ENCODE measurements around the gene MLPH. TPM values are rescaled to one million over a fixed set of nuclear protein-coding genes. Genes with fewer than 3 reads are reported as not detected.

Gene MLPH
- total RNA-seq, 3 donors from 2014 or later = 15.5 to 242 (median 223) TPM

GRCh38 chr2:237569041-237569440, 82.0 kb downstream of the MLPH start:
- H3K4me1 ChIP-seq = peaks cover 3 to 7% of the 10 kb centered on the region in 2 donors
- no peak overlapping the region for H3K4me3 ChIP-seq
- no peaks in the 10 kb centered on the region for H3K9me3 ChIP-seq
- no peak overlapping the region for H3K27ac ChIP-seq
- no peak for DNase-seq (ENCODE audit: low spot score in 2 of 2)
- no peaks in the 10 kb centered on the region for H3K27me3 ChIP-seq
- no peaks in the 10 kb centered on the region for H3K36me3 ChIP-seq
- intact Hi-C loops (cut with DNase I; ENCODE audit: low total_unique reads) = no loop called here
- no peak for TF ChIP-seq POLR2AphosphoS5 (IDR thresholded peaks at IDR 0.05)
- TF ChIP-seq CTCF (IDR thresholded peaks at IDR 0.05) = no peak
- no peak for TF ChIP-seq POLR2A (IDR thresholded peaks at IDR 0.05)

GRCh38 chr2:237569896-237570295, 82.8 kb downstream of the MLPH start:
- no peaks in the 10 kb centered on the region for H3K9me3 ChIP-seq
- H3K27ac ChIP-seq = no peak overlapping the region
- no peaks in the 10 kb centered on the region for H3K27me3 ChIP-seq
- TF ChIP-seq POLR2A (IDR thresholded peaks at IDR 0.05) (no peak), CTCF (IDR thresholded peaks at IDR 0.05) (no peak), POLR2AphosphoS5 (IDR thresholded peaks at IDR 0.05) (no peak)
- H3K4me1 ChIP-seq = peaks cover 3 to 7% of the 10 kb centered on the region in 2 donors
- H3K36me3 ChIP-seq = no peaks in the 10 kb centered on the region
- DNase-seq (ENCODE audit: low spot score in 2 of 2) = no peak
- H3K4me3 ChIP-seq = no peak overlapping the region
- intact Hi-C loops (cut with DNase I; ENCODE audit: low total_unique reads) = no loop called here

DNA sequence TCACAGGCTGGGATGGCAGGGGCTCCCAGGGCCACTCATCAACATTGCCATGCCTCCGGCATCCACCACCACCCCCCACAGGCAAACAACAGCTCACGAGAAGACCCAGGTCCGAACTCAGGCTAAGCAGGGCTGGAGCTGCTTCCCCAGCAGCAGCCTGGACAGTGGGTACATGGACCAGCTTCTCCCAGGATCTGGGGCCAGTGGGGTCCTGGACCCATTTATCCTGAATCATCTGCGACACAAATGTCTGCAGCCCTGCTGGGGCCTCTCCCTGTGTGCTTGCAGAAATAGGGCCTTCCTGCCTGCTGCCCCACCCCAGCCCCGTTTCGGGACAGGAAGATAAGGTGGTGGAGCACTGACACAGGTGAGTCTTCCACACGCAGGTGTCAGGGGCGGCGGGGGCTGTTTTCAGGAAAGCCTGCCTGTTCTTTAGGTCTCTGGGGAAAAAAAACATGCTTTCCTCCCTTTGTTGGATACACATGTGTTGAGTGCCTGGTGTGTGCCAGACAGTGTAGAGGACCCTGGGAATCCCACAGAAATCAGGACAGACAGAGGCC, 83.8 kb downstream of the MLPH start:
- Histone ChIP-seq H3K27me3 (no peaks in the 10 kb centered on the region), H3K36me3 (no peaks in the 10 kb centered on the region), H3K27ac (no peak overlapping the region), H3K9me3 (no peaks in the 10 kb centered on the region), H3K4me1 (peaks cover 3 to 7% of the 10 kb centered on the region in 2 donors), H3K4me3 (no peak overlapping the region)
- TF ChIP-seq POLR2AphosphoS5 (IDR thresholded peaks at IDR 0.05) = no peak
- no peak for TF ChIP-seq CTCF (IDR thresholded peaks at IDR 0.05)
- no peak for TF ChIP-seq POLR2A (IDR thresholded peaks at IDR 0.05)
- intact Hi-C loops (cut with DNase I; ENCODE audit: low total_unique reads) = no loop called here
- no peak for DNase-seq (ENCODE audit: low spot score in 2 of 2)

DNA sequence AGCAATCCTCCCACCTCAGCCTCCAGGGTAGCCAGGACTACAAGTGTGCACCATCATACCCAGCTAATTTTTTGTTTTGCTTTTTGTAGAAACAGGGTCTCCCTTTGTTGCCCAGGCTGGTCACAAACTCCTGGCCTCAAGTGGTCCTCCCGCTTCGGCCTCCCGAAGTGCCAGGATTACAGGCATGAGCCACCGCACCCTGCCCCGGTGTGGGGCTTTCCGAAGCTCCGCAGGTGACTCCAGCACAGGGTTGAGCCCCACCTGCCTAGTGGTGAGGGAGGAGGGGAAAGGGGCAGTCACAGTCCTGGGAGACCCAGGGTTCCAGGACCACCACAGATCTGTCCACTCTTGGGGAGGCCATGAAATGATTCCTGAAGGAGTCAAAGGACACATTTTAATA, 84.5 kb downstream of the MLPH start:
- peak overlapping the region in 1 of 2 donors; percentile 54 for H3K27ac ChIP-seq
- H3K9me3 ChIP-seq = no peaks in the 10 kb centered on the region
- TF ChIP-seq CTCF (IDR thresholded peaks at IDR 0.05) = no peak
- no peak for TF ChIP-seq POLR2A (IDR thresholded peaks at IDR 0.05)
- TF ChIP-seq POLR2AphosphoS5 (IDR thresholded peaks at IDR 0.05) = no peak
- DNase-seq (ENCODE audit: low spot score in 2 of 2) = no peak
- peaks cover 3 to 7% of the 10 kb centered on the region in 2 donors for H3K4me1 ChIP-seq
- no peak overlapping the region for H3K4me3 ChIP-seq
- no peaks in the 10 kb centered on the region for H3K27me3 ChIP-seq
- intact Hi-C loops (cut with DNase I; ENCODE audit: low total_unique reads) = no loop called here
- H3K36me3 ChIP-seq = no peaks in the 10 kb centered on the region

- intact Hi-C loops (cut with DNase I; ENCODE audit: low total_unique reads) = no loop called here
- Histone ChIP-seq H3K27ac (peak overlapping the region; percentile 54 to 76), H3K36me3 (no peaks in the 10 kb centered on the region), H3K27me3 (no peaks in the 10 kb centered on the region), H3K4me1 (peaks cover 3 to 7% of the 10 kb centered on the region in 2 donors), H3K9me3 (no peaks in the 10 kb centered on the region), H3K4me3 (peak overlapping the region in 1 of 3 donors; percentile 2)
- peak; percentile 76 to 92 for DNase-seq (ENCODE audit: low spot score in 2 of 2)
- TF ChIP-seq POLR2AphosphoS5 (IDR thresholded peaks at IDR 0.05) (peak in 2 of 3 donors; percentile 31 to 56), POLR2A (IDR thresholded peaks at IDR 0.05) (no peak), CTCF (IDR thresholded peaks at IDR 0.05) (peak; percentile 96 to 100 (median 99))
Measured at GRCh38 chr2:237572021-237572741, 85.1 kb downstream of the MLPH start.

Measured in breast epithelium (tissue), 4 donors.